Activated CD4-positive, alpha-beta memory T cell treated with anti-CD3 and anti-CD28 coated beads, Interleukin-2, amount 10 ng/mL, durations not matched to agents 7 days and 5 days (primary cell): ENCODE results near the gene DYNC1I1. TPM values are rescaled to one million over a fixed set of nuclear protein-coding genes. Genes with fewer than 3 reads are reported as not detected.

Experiments
- CTCF ChIA-PET: fragments of 350-600 bp; sonication (Branson Sonifier 250); formaldehyde crosslinking; loops from one replicate; lab custom pipeline; 2021; ENCODE audit warnings: antibody characterized with exemption, inconsistent platforms; lab: Charles Lee
- POLR2A ChIA-PET: fragments of 350-600 bp; sonication (Branson Sonifier 250); formaldehyde crosslinking; loops from one replicate; lab custom pipeline; 2021; ENCODE audit warnings: antibody characterized with exemption; lab: Charles Lee
- DNase-seq: peaks from one replicate; pipeline ENCODE4 v3.0.0-alpha.2; 2020
- H3K27ac Mint-ChIP-seq: one replicate; pipeline ENCODE4 v1.8.0; 2021; ENCODE audit warnings: mild to moderate bottlenecking, mixed read lengths
- H3K27me3 Mint-ChIP-seq: one replicate; pipeline ENCODE4 v1.8.0; 2021; ENCODE audit warnings: mixed read lengths
- H3K36me3 Mint-ChIP-seq: one replicate; pipeline ENCODE4 v1.8.0; 2021; ENCODE audit warnings: low read depth, mixed read lengths
- H3K4me1 Mint-ChIP-seq: one replicate; pipeline ENCODE4 v1.8.0; 2021; ENCODE audit warnings: mixed read lengths
- H3K4me3 Mint-ChIP-seq: one replicate; pipeline ENCODE4 v1.8.0; 2021; ENCODE audit warnings: mild to moderate bottlenecking, mixed read lengths
- H3K9me3 Mint-ChIP-seq: one replicate; pipeline ENCODE4 v1.8.0; 2021; ENCODE audit warnings: mixed read lengths
- total RNA-seq, 2 experiments: library from RNA; stranded (reverse); gene quantifications; one replicate each; pipeline ENCODE4 v1.2.3, GENCODE V29; 2021

DYNC1I1 gene
- total RNA-seq, 2 experiments from 2014 or later = not detected

GRCh38 chr7:95878677-95879076 is 106.3 kb downstream of the DYNC1I1 start:
- H3K27ac Mint-ChIP-seq = no peak overlapping the region
- no peaks in the 10 kb centered on the region for H3K9me3 Mint-ChIP-seq
- no peaks in the 10 kb centered on the region for H3K27me3 Mint-ChIP-seq
- no peaks in the 10 kb centered on the region for H3K36me3 Mint-ChIP-seq
- H3K4me1 Mint-ChIP-seq = no peaks in the 10 kb centered on the region
- POLR2A ChIA-PET = no interaction called here
- DNase-seq = no peak
- CTCF ChIA-PET = no interaction called here
- H3K4me3 Mint-ChIP-seq = no peak overlapping the region

- ChIA-PET CTCF (no interaction called here), POLR2A (no interaction called here)
- no peak for DNase-seq
- Mint-ChIP-seq H3K36me3 (no peaks in the 10 kb centered on the region), H3K27ac (no peak overlapping the region), H3K27me3 (no peaks in the 10 kb centered on the region), H3K4me3 (no peak overlapping the region), H3K9me3 (no peaks in the 10 kb centered on the region), H3K4me1 (no peaks in the 10 kb centered on the region)
These were observed 109.2 kb downstream of the DYNC1I1 start for GRCh38 chr7:95881597-95881996.

- Mint-ChIP-seq H3K4me1 (no peaks in the 10 kb centered on the region), H3K27me3 (no peaks in the 10 kb centered on the region), H3K9me3 (no peaks in the 10 kb centered on the region), H3K27ac (no peak overlapping the region), H3K4me3 (no peak overlapping the region), H3K36me3 (no peaks in the 10 kb centered on the region)
- ChIA-PET POLR2A (no interaction called here), CTCF (no interaction called here)
- no peak for DNase-seq
These were observed 110.9 kb downstream of the DYNC1I1 start for GRCh38 chr7:95883217-95883616.

GRCh38 chr7:95886501-95887090 is 114.2 kb downstream of the DYNC1I1 start:
- H3K9me3 Mint-ChIP-seq = no peaks in the 10 kb centered on the region
- H3K27ac Mint-ChIP-seq = no peak overlapping the region
- ChIA-PET POLR2A (no interaction called here), CTCF (no interaction called here)
- no peaks in the 10 kb centered on the region for H3K4me1 Mint-ChIP-seq
- no peaks in the 10 kb centered on the region for H3K36me3 Mint-ChIP-seq
- no peaks in the 10 kb centered on the region for H3K27me3 Mint-ChIP-seq
- DNase-seq = no peak
- no peak overlapping the region for H3K4me3 Mint-ChIP-seq

- DNase-seq = no peak
- Mint-ChIP-seq H3K27me3 (no peaks in the 10 kb centered on the region), H3K4me3 (no peak overlapping the region), H3K9me3 (no peaks in the 10 kb centered on the region), H3K27ac (no peak overlapping the region), H3K4me1 (no peaks in the 10 kb centered on the region), H3K36me3 (no peaks in the 10 kb centered on the region)
- ChIA-PET CTCF (no interaction called here), POLR2A (no interaction called here)
These were observed 121.1 kb downstream of the DYNC1I1 start for GRCh38 chr7:95893484-95893883.

GRCh38 chr7:95897557-95898251 is 125.3 kb downstream of the DYNC1I1 start:
- CTCF ChIA-PET = no interaction called here
- no peaks in the 10 kb centered on the region for H3K36me3 Mint-ChIP-seq
- H3K4me1 Mint-ChIP-seq = no peaks in the 10 kb centered on the region
- no peak for DNase-seq
- POLR2A ChIA-PET = no interaction called here
- no peak overlapping the region for H3K4me3 Mint-ChIP-seq
- no peak overlapping the region for H3K27ac Mint-ChIP-seq
- H3K27me3 Mint-ChIP-seq = no peaks in the 10 kb centered on the region
- H3K9me3 Mint-ChIP-seq = no peaks in the 10 kb centered on the region

GRCh38 chr7:95899919-95900513 is 127.7 kb downstream of the DYNC1I1 start:
- no peaks in the 10 kb centered on the region for H3K9me3 Mint-ChIP-seq
- ChIA-PET POLR2A (no interaction called here), CTCF (no interaction called here)
- H3K27me3 Mint-ChIP-seq = no peaks in the 10 kb centered on the region
- H3K36me3 Mint-ChIP-seq = no peaks in the 10 kb centered on the region
- H3K4me3 Mint-ChIP-seq = no peak overlapping the region
- H3K4me1 Mint-ChIP-seq = no peaks in the 10 kb centered on the region
- no peak for DNase-seq
- H3K27ac Mint-ChIP-seq = no peak overlapping the region

- Mint-ChIP-seq H3K9me3 (no peaks in the 10 kb centered on the region), H3K4me3 (no peak overlapping the region), H3K27me3 (no peaks in the 10 kb centered on the region), H3K4me1 (no peaks in the 10 kb centered on the region), H3K27ac (no peak overlapping the region), H3K36me3 (no peaks in the 10 kb centered on the region)
- DNase-seq = no peak
- ChIA-PET POLR2A (no interaction called here), CTCF (interaction anchor here (1.5 kb wide), 1 partner anchor 18 kb away, joined by 3 read pairs; no protein-coding TSS in a partner anchor)
These were observed 128.7 kb downstream of the DYNC1I1 start for GRCh38 chr7:95901006-95901405.

GRCh38 chr7:95904099-95904498 is 131.7 kb downstream of the DYNC1I1 start:
- ChIA-PET POLR2A (no interaction called here), CTCF (no interaction called here)
- no peak for DNase-seq
- H3K4me3 Mint-ChIP-seq = no peak overlapping the region
- no peaks in the 10 kb centered on the region for H3K9me3 Mint-ChIP-seq
- no peak overlapping the region for H3K27ac Mint-ChIP-seq
- no peaks in the 10 kb centered on the region for H3K4me1 Mint-ChIP-seq
- H3K27me3 Mint-ChIP-seq = peaks cover 6% of the 10 kb centered on the region
- H3K36me3 Mint-ChIP-seq = no peaks in the 10 kb centered on the region

GRCh38 chr7:95905167-95905566 is 132.8 kb downstream of the DYNC1I1 start:
- Mint-ChIP-seq H3K4me3 (no peak overlapping the region), H3K4me1 (no peaks in the 10 kb centered on the region), H3K9me3 (no peaks in the 10 kb centered on the region), H3K27ac (no peak overlapping the region), H3K36me3 (no peaks in the 10 kb centered on the region), H3K27me3 (peaks cover 6% of the 10 kb centered on the region)
- POLR2A ChIA-PET = no interaction called here
- DNase-seq = no peak
- CTCF ChIA-PET = interaction anchor here (0.7 kb wide), 1 partner anchor 870 kb away, joined by 4 read pairs; no protein-coding TSS in a partner anchor

GRCh38 chr7:95906851-95907250 is 134.5 kb downstream of the DYNC1I1 start:
- ChIA-PET POLR2A (no interaction called here), CTCF (no interaction called here)
- peaks cover 10% of the 10 kb centered on the region for H3K27me3 Mint-ChIP-seq
- H3K9me3 Mint-ChIP-seq = no peaks in the 10 kb centered on the region
- no peak overlapping the region for H3K27ac Mint-ChIP-seq
- no peak overlapping the region for H3K4me3 Mint-ChIP-seq
- no peak for DNase-seq
- no peaks in the 10 kb centered on the region for H3K4me1 Mint-ChIP-seq
- H3K36me3 Mint-ChIP-seq = no peaks in the 10 kb centered on the region

- Mint-ChIP-seq H3K9me3 (no peaks in the 10 kb centered on the region), H3K27ac (no peak overlapping the region), H3K36me3 (no peaks in the 10 kb centered on the region), H3K4me1 (no peaks in the 10 kb centered on the region), H3K4me3 (no peak overlapping the region), H3K27me3 (peaks cover 10% of the 10 kb centered on the region)
- no peak for DNase-seq
- ChIA-PET CTCF (no interaction called here), POLR2A (no interaction called here)
These were observed 135.0 kb downstream of the DYNC1I1 start for GRCh38 chr7:95907337-95907736.

GRCh38 chr7:95908499-95908898 is 136.1 kb downstream of the DYNC1I1 start:
- DNase-seq = no peak
- no peak overlapping the region for H3K4me3 Mint-ChIP-seq
- no peaks in the 10 kb centered on the region for H3K4me1 Mint-ChIP-seq
- no peaks in the 10 kb centered on the region for H3K9me3 Mint-ChIP-seq
- no peaks in the 10 kb centered on the region for H3K36me3 Mint-ChIP-seq
- ChIA-PET POLR2A (no interaction called here), CTCF (interaction anchor here (0.8 kb wide), 1 partner anchor 8 kb away, joined by 3 read pairs; no protein-coding TSS in a partner anchor)
- H3K27me3 Mint-ChIP-seq = peaks cover 10% of the 10 kb centered on the region
- no peak overlapping the region for H3K27ac Mint-ChIP-seq
